HG03159 (cell line): ENCODE results near the gene PCYT2.
A peak's percentile ranks its signal among the peaks of the same experiment; 100 is the strongest.

Experiments
- ATAC-seq: cut with Tn5 transposase; IDR thresholded peaks from one replicate; pipeline ENCODE4 v1.9.1; 2021; ENCODE audit warnings: mild to moderate bottlenecking, moderate library complexity; ENCODE audit not compliant: unreplicated experiment

PCYT2 gene

DNA sequence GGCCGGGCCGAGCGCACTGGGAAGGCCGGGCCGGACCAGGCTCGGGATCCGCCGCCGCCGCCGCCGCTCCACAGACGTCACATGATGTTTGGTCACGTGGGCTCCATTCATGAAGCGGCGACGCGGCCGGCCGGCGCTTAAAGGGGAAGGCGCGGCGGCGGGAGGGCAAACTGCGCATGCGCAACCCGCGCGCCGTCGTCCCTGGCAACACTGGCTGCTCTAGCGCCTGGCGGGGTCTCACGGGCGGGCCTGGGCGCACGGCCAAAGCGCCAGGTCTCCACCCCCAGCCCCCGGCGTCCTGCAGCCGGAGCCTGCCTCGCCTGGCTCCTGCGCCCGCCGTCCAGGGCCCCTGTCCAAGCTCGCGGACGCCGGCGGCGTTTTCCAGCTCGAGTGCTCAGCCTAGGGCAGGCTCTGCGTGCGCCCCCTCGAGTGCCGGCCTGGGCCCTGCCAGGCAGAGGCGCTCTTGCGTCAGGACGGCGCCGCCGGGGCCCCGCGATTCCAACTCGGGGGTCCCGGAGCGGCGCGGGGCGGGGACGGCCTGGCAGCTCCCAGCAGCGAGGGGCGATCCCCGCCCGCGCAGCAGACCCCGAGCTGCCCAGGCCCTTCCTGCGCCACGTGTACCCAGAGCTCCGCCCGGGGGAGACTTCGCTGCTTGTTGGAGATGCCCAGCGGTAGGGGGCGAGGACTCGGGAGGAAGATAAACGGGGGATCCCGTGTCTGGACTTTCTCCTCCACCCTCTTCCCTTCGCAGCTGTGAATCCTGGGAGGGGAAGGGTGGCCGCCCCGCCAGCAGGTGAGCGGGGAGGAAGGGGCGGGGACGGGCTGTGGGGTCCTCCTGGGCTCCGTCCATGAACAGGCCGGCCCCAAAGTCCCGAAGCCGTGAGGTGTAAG lies 16.7 kb upstream of the PCYT2 start, which contains the start of gene MAFG:
Gene MAFG, minus strand, starts transcription at position 83 of the 891 bp plus-strand sequence. CDS start 4,550 bp downstream, outside the sequence.
- ATAC-seq: peak; percentile 59

DNA sequence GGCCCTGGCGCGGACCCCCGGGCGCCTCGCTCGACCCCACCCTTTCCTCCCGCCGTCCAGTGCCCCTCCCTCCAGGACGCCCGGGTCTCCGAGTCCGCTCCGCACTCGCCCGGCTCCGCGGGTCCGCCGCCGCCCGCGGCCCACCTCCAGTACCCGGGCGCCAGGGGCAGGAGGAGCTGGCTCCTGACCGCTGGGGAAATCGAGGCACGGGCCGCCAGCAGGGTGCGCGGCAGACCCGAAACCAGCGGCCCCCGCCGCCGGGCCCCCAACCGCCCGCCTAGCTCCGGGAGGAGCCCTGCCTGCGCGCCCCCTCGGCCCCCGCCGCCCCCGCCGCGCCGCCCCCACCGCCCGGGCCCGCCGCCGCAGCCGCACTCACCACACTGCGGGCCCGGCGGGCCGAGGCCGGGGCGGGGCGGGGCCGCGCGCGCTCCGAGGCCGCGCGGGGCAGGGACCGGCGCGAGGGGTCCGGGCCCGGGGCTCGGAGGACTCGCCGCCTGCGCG lies 16.0 kb upstream of the PCYT2 start:
- peak; percentile 15 for ATAC-seq

DNA sequence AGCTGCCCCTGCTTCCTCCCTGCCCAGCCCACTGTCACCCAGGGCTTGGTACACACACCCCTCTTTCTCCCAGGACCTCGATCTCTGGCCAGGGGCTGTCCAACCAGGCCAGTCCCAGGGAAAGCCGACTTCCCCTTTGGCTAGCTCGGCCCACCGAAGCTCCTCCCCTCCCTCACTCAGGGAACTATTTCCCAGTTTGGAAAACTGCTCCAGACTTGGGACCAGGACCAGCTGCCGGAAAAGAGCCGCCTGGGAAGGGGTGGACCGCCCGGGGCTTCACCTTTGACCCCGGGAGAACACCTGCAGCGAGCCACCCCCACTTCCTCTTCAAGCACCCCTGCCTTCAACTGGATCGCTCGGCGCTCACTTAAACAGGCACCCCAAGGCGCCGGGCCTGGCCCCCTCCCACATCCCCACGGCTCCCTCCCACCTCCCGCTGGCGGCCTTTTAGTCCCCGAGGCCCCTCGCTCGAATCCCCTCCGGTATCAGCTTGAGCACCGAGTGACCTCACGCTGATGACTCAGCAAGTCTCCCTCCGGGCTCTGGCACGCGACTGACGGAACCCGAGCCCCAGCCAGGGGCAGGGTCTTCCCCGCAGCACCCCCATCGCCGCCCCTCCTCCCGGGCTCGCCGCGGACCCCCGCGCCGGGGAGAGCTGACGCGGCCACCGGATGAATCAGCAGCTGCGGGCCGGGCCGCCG lies 15.4 kb upstream of the PCYT2 start:
- ATAC-seq: peak; percentile 12

DNA sequence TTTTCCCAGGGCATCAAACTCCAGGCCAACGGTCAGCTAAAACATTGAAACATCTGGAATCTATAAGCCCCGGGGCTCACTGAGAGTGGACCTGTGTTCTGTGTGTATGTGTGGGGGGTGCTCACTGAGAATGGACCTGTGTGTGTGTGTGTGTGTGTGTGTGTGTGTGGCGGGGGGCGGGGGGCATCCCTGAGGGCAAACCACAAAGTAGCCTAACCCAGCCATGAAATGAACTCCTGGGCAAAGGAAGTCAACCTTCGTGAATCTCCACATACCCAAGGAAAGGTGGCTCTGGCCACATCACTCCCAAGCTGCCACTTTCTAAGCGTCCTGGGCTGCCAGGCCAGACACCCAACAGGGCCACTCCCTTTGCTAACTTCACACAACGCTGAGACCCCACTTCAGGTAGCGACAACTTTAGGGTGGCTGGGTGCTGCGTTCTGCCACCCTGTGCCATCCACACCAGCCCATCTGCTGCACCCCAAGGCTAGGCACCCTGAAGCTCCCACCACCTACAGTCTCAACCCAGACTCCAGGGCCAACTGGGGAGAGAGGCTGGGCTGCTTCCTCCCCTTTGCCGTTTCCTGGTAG lies 14.8 kb upstream of the PCYT2 start:
- no peak for ATAC-seq

DNA sequence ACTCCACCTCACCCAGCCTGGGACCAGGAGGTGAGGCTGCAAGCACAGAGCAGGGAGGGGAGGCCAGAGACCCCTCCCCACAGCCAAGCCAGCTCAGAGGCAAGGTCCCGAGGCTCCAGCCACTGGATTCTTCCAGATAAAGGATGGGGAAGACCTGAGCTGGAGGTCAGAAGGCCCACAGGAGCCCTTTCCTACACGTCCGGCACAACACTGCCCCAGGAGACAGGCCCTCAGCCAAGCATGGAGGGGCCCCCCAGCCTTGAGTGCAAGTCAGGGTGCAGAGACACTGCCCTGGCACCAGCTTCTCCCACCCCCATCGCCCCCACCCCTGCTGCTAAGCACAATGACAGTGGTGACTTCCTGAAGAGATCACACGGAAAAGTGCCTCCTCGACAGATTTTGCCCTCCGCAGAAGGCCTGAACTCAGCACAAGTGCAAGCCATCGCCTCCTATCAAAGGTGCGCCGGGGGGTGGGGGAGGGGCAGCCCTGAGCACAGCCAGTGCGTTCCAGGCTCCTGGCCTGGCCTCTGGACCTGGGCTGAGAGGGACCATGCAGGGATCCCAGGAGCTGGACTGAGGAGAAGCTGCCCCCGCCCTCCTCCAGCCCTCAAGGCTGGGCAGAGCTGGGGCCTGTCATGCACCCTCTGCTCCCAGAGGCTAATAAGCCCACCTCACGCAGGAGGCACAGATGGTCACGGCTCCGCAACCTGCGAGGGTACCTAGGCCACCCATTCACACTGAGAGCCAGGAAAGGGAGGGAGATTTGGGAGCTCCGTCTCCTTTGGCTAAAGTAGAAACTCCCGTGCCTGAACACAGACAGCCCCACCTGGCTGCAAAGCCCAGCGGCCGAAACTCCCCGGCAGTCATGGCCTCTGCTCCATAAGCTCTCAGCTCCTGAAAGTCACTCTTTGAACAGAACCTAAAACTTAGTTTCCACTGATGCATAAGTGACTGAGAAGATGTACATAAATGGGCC lies 13.6 kb upstream of the PCYT2 start:
- ATAC-seq: no peak

DNA sequence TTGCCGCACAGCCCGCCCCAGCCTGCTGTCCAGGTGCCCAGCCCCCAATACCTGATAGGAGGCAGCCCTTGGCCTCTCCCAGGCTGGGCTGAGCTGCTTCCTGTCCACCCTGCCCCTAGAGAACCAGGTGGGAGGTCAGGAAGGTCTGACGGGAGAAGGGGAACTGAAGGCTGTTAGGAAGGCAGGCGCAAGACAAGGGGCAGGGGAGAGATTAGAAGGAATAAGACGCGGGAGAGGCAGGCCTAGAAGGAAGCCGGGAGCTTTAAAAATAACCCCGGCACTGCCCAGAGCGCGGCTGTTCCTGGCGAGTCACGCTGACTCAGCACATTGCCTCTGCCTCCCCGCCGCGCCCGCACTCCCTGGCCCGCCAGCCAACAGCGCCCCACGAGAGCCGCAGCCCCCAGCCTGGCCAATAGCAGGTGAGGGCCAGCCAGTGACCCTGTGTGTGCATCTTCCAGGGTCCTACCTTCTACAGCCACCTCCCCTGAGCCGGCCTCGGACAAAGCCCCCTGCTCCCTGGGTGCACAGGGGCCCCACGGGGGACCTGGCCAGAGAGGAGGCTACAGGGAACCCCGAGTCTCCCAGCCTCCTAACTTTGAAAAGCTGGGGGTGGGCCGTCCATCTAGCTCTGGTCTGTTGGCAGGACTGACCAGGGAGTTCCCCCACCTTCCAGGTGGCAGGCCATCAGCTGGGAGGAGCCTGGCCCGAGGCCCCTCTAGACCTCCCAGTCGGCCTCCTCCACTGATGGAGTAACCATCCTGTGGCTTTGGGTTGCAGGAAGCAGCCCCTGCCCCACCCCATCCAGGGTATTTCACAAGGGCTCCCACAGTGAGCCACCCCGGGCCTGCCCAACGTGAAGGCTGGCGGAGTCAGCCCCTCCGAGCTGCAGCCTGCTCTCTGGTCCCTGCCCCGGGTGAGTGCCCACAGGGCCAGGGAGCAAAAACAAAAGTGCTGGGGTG lies 12.4 kb upstream of the PCYT2 start:
- ATAC-seq: no peak

DNA sequence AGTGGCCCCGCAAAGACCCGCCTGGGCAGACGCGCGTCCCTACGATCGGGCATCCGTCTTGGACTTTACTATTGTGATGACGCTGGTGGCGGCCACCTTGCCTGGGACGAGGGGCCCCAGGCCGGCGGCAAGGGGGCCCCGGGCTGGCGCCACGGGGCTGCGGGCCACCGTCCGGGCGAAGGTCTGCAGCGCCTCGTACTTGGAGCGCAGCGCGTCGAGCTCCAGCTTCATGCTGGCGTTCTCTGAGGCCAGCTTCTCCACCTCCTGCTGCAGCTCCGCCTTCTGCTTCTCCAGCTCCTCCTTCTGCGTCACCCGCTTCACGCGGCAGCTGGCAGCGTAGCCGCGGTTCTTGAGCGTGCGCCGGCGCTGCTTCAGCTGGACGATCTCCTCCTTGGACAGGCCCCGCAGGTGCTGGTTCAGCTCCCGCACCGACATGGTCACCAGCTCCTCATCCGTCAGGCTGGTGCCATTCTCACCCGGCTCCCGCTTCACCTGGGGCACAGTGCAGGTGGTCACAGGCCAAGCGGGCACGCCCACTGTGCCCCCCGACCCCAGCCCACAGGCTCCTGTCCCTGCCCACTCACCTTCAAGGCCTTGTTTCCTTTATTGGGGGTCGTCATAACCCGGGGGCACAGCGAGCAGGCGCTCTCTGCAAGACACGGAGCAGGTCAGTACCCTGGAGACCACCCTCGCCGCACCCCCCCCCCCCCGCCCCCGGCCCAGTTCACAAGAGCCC lies 11.5 kb upstream of the PCYT2 start:
- no peak for ATAC-seq

DNA sequence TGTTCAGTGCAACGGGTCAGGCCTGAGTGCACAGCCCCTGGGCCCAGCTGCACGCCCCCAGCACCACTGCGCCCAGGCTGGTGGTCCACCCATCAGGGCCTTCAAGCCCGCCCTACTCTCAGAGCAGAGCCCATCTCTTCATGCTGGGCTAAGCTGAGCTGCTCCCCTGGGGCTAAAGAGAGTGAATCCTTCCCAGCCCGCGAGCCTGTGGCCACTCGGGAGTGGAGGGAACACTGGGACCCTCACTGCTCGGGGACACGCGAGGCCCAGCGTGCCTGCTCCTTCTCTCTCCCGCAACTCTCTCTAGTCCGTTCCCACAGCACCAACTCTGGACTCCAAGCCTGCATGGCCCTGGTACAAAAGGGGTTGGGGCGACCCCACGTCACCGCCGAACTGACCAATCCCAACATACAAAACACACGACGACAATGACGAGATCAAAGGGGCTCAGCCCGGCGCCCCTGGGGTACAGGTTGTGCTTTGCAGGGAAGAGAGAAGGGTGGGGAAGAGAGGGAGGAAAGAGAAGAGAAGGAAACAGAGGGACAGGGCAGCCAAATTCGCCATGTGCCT lies 10.9 kb upstream of the PCYT2 start:
- ATAC-seq: no peak

DNA sequence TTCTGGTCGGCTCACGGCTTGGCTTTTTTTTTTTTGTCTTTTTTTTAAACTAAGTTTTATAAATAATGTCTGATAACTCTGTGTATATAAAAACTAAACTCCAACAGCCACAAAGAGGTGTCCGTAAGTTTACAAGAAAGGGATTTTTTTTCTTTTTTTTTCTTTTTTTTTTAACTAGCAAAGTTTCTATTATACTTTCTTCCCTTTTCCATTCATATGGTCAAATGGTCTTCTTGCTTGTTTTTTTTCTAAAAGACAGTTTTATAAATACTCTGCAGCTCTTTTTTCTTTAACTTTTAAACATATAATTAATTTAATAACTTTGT lies 10.3 kb upstream of the PCYT2 start:
- no peak for ATAC-seq

DNA sequence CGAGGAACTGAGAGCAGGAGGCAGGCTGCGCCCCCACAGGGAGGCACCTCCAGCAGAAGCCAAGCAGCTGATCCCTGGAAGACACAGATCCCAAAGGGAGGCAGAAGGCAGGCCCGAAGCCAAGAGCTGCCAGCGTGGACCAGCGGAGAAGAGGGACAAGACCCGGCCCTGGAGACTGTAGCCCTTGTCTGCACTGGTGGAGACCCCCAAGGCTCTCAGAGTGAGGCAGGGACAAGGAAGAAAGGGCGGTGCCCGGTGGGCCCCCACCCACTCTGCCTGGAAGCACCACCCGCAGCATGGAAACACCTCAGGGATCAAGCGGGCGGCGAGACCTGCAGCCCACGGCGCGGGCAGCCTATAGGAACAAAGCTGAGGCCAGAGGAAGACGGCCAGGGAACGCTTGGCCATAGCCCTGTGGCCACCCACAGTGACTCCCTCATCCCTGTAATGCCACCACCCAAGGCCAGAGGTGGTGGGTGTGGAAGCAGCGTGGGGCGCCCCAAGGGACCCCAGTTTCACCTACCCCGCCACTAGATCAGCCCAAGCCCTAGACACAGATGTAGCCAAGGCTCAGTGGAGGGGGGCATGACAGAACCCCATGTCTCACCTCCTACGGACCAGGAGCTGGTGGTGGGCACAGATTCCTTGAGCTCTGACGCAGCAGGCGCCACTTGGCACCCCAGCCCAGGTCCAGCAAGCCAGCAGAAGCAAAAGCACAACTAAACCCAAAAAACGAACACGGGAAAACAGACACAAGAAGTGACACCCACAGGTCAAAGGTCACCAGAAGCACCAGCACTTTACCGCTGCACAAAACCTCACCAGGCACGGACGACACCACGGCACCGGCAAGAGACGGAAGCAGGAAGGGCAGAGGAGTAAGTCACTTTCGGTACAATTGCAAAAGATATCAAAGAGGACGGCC lies 9.7 kb upstream of the PCYT2 start:
- no peak for ATAC-seq

DNA sequence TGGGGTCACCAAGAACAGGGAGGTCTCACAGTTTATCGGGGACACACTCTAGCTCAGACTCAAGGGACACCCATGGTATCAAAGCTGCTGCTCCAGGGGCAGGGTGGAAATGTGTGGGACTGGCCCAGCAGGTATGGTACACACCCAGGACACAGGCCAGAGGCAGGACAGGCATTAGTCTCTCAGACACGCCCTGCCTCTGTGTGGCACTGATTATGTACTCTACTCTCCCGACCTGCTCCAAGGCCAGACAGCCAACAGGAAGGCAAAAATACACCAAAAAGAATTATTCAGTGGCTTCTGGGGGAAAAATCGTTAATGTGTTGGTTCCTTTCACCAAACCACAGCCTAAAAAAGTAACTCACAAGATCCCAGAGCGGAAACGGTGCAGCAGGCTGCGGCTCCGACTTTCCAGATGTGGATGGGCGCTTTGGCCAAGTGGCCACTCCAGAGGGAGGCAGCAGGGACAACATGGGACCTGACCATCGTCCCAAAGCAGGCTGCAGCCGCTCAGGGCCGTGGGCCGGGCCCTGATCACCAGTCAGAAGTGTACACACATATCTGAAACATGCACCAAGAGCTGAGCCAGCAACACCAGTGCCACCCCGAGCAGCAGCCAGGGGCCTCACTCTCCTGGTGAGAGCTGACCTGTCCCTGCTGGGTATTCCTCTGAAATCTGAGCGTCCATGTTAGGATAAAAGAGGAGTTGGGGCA lies 7.8 kb upstream of the PCYT2 start:
- no peak for ATAC-seq

DNA sequence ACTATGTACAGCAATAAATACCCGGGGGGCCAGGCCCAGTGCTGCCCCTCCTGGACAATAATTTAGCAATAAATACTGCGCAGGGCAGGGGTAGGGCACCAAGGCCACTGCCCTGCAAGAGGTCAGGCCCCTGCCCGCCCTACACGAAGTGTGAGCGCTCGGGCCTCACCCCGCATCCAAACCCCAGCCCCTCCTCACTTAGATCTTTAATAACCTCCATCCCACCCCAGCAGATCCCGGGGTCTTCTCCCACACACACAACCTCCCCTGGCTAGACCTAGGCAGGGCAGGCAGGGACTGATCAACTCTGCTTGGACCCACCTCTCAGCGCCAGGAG lies 7.1 kb upstream of the PCYT2 start:
- peak; percentile 13 for ATAC-seq

DNA sequence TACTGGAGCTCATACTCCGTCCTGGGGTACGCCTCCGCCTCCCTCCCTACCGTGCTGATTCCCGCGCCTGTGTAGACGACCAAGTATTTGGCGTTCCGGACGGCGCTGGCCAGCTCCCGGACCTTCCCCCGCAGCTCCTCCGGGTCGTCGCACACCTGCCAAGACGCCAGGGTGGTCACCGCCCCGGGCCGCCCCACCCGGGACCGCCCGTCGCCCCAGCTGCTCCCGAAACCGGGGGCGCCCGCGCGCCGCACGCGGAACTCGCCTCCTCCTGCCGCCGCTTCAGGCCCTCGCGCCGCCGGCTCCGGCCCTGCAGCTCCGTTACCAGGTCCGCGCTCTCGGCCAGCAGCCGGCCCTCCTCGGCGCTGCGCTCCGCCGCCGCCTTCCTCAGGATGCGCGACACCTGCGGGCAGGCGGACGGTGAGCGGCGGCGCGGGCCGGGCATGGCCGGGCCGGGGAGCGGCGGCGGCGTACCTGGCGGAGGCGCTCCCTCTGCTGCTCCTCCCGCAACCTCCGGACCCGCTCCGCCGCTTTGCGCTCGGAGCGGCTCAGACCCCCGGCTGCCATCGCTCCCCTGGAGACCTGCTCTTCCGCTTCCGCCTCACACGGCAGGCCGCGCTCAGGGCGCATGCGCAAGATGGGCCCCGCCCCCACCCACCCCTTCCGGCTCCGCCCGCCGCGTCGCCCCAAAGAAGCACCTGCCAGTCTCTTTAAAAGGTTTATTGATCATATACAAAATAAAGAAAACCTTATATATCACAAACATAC lies 6.5 kb upstream of the PCYT2 start, which contains the start of gene SIRT7:
Gene SIRT7, minus strand, starts transcription at position 612 of the 768 bp plus-strand sequence. Its CDS starts 45 bp downstream, at position 567.
- peak; percentile 71 for ATAC-seq

DNA sequence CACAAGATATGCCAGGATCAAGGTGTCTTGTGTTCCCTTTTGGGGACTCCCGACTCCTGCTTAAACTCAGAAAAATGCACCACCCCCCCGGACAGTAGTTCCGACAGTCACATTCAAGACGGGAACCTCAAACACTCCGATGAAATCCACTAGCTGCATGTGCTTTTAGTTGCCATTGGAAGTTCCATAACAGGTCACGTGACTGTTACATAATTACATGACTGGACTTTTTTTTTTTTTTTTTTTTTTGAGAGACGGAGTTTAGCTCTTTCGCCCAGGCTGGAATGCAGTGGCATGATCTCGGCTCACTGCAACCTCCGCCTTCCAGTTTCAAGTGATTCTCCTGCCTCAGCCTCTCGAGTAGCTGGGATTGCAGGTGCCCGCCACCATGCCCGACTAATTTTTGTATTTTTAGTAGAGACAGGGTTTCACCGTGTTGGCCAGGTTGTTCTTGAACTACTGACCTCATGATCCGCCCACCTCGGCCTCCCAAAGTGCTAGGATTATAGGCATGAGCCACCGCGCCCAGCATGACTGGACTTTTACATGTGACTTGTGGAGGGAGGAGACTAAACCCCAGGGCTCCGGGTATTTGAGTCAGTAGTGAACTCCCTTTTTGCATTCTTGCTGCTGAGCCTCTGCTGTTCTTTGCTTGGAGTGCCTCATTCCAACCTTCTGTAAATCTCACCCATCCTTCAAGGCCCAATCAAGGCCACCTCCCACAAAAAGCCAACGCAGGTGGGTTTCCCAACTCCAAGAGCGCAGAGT lies 5.2 kb upstream of the PCYT2 start:
- no peak for ATAC-seq

DNA sequence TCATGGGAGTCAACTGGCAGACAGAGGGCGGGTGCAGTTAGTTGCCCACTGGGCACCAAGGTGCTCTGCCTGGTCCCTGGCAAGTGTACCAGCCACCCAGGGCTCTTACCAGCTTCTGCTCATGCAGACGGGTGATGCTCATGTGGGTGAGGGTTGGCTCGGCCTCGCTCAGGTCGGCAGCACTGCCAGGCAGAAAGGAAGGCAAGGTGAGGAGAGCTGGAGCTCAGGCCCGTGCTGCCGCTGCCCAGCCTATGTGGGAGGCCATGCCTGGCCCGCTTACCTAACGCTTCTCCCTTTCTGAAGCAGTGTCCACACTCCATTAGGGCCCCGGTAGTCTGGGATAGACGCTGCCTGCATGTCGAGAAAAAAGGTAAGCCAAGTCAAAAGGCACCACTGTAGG lies 4.1 kb upstream of the PCYT2 start:
- ATAC-seq: no peak
